ENCODE results near the gene TPSB2.

- TF ChIP-seq YY1 (IDR thresholded peaks at IDR 0.05; ENCODE audit: low read depth) (no peak), REST (IDR thresholded peaks at IDR 0.05; ENCODE audit: low read depth) (no peak), TEAD4 (IDR thresholded peaks at IDR 0.05) (no peak), FOXM1 (IDR thresholded peaks at IDR 0.05; ENCODE audit: borderline replicate concordance, low read depth) (no peak), CEBPB (IDR thresholded peaks at IDR 0.05) (no peak), EP300 (IDR thresholded peaks at IDR 0.05; ENCODE audit: borderline replicate concordance) (no peak), CREB1 (IDR thresholded peaks at IDR 0.05; ENCODE audit: low read depth) (no peak)
Observed at GRCh38 chr16:1218061-1218929, 11.7 kb downstream of the TPSB2 start.

All from Ishikawa (cell line).